ENCODE results near the gene DIS3L2. TPM values are rescaled to one million over a fixed set of nuclear protein-coding genes. Genes with fewer than 3 reads are reported as not detected.

DIS3L2 gene
- total and polyA plus RNA-seq, 2 of the 8 experiments (the other 6 are each of a cell fraction or from before 2014, with no cell fraction given), result 11.5 to 21.6 TPM

DNA sequence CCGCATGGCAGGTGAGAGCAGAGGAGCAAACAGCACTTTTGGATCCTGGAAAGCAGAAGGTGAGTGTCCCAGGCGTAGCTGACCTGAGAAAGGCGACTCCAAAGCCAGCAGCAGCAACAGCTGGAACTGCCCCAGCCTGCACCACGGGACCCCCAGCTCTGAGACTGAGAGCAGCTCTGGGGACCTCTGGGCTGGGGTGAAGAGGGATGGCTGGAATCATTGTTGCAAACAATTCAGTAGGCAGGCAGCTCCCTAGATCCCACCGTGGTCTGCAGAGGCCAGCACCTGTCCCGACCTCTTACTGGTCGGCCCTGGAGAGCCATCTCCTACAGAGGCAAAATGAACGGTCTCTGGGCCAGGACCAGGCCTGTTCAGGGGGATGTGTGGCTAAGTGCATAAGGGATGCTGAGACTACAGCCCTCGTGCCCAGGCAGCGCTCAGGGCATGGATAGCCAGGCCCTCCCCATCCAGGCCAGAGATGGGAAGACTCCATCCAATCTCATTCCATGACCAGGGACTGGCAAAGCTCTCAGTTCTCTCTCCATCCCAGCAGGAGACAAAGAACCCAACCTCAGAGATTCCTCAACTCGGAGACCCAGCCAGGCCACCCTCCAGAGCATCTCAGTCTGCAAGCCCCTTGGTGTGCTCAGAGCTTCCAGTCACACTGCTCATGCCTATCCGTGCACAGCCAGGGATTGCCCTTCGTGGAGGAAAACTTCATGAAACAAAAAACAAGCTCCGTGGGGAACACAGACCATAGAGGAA lies 378.8 kb downstream of the DIS3L2 start:
- Histone ChIP-seq H3K18ac (ENCODE audit: extremely low read depth, low read length) (no peak overlapping the region), H3K4ac (replicated peaks; ENCODE audit: insufficient read length, low read depth, low read length) (no peak overlapping the region), H3K9ac (replicated peaks in 1 of 4; ENCODE audit: extremely low read depth in 1 of 4, low read depth in 3 of 4, low read length in 3 of 4) (no peak overlapping the region), H3K36me3 (ENCODE audit: control insufficient read depth in 2 of 4, insufficient read depth in 4 of 4, low read length in 3 of 4) (no peaks in the 10 kb centered on the region), H3K23me2 (ENCODE audit: low read depth, low read length) (no peaks in the 10 kb centered on the region), H3K27me3 (replicated peaks in 1 of 4; ENCODE audit: control insufficient read depth in 3 of 4, extremely low read depth in 1 of 4, insufficient read depth in 3 of 4, low read length in 3 of 4) (no peaks in the 10 kb centered on the region), H4K20me1 (replicated peaks in 1 of 2; ENCODE audit: control insufficient read depth in 1 of 2, insufficient read depth in 2 of 2, low read length in 2 of 2) (no peaks in the 10 kb centered on the region), H2BK12ac (ENCODE audit: low read depth, low read length) (no peak overlapping the region), H3K14ac (ENCODE audit: insufficient read length) (no peak overlapping the region), H2BK20ac (ENCODE audit: low read length) (no peak overlapping the region), H3K9me3 (ENCODE audit: insufficient read depth in 2 of 2, low read depth in 1 of 2, low read length in 1 of 2) (no peaks in the 10 kb centered on the region), H2BK15ac (ENCODE audit: low read length) (no peak overlapping the region), H3K79me2 (ENCODE audit: control insufficient read depth in 1 of 2, insufficient read depth in 2 of 2, low read length in 2 of 2) (no peaks in the 10 kb centered on the region), H2BK5ac (ENCODE audit: low read depth, low read length) (no peak overlapping the region), H4K5ac (ENCODE audit: insufficient read length, low read depth, low read length) (no peak overlapping the region), H3K4me1 (replicated peaks in 1 of 4; ENCODE audit: control insufficient read depth in 3 of 4, insufficient read depth in 4 of 4, low read length in 3 of 4) (no peaks in the 10 kb centered on the region; a peak in 1 of 7 replicates), H2AFZ (ENCODE audit: low read length) (no peak overlapping the region), H4K91ac (replicated peaks; ENCODE audit: insufficient read length, low read length) (no peak overlapping the region), H3K79me1 (ENCODE audit: low read depth, low read length) (no peaks in the 10 kb centered on the region), H2BK120ac (replicated peaks; ENCODE audit: low read depth, low read length) (no peak overlapping the region), H3K23ac (ENCODE audit: insufficient read length) (no peak overlapping the region), H4K8ac (ENCODE audit: extremely low read depth, insufficient read depth, low read length) (peak overlapping the region; percentile 36; the same call in 1 of the 2 replicates), H3K4me2 (ENCODE audit: insufficient read depth in 1 of 2, low read depth in 2 of 2, low read length in 2 of 2) (no peak overlapping the region), H3K4me3 (ENCODE audit: extremely low read depth in 1 of 4, insufficient read depth in 2 of 4, low read depth in 3 of 4, low read length in 4 of 4) (no peak overlapping the region), H2AK5ac (ENCODE audit: low read depth, low read length) (no peak overlapping the region), H3K27ac (ENCODE audit: low read depth, low read length) (no peak overlapping the region), H3K56ac (replicated peaks; ENCODE audit: insufficient read length, low read depth, low read length) (no peak overlapping the region)
- DNase-seq (ENCODE audit: low read depth in 1 of 2, low spot score in 2 of 2) (no peak), FAIRE-seq (no peak)
- ChIA-PET POLR2A (ENCODE audit: partially characterized antibody) (interaction anchor here (0.7 to 1.1 kb wide), 3 partner anchors 11 to 66 kb away, joined by 3 to 5 read pairs (median 3); no protein-coding TSS in a partner anchor), CTCF (ENCODE audit: partially characterized antibody) (interaction anchor here (0.6 to 4.7 kb wide), 40 partner anchors 9 to 1427 kb away, joined by 3 to 72 read pairs (median 4); partner anchors contain the start of genes ALPG and NPPC)
- WGBS, 2 experiments (ENCODE audit: extremely low coverage in 1 of 2, insufficient coverage in 1 of 2, insufficient read length in 1 of 2, insufficient replicate concordance in 2 of 2, low coverage in 1 of 2, low lambda C conversion rate in 2 of 2, missing lambda C conversion rate in 1 of 2), result 86% methylated on average over 14 of the region's 14 CpGs; no CpG with 5 or more reads in 1 of the 2 experiments
- TF ChIP-seq FOSL1 (IDR thresholded peaks at IDR 0.05; ENCODE audit: insufficient read depth, low read depth, low read length), result no peak
- no peak for TF ChIP-seq NRF1 (IDR thresholded peaks at IDR 0.05; ENCODE audit: low read depth, low read length)
- TF ChIP-seq PHF8 (conservative IDR thresholded peaks at IDR 0.05; ENCODE audit: low read depth, low read length), result no peak
- TF ChIP-seq SUZ12 (IDR thresholded peaks at IDR 0.05; ENCODE audit: low read length), result no peak
- no peak for TF ChIP-seq SP2 (IDR thresholded peaks at IDR 0.05; ENCODE audit: low read length)
- TF ChIP-seq SRF (IDR thresholded peaks at IDR 0.05; ENCODE audit: low read depth, low read length), result no peak
- TF ChIP-seq CHD2 (IDR thresholded peaks at IDR 0.05; ENCODE audit: low read length), result no peak
- TF ChIP-seq SP1 (IDR thresholded peaks at IDR 0.05; ENCODE audit: low read depth, low read length), result no peak
- TF ChIP-seq, protein P1, sequence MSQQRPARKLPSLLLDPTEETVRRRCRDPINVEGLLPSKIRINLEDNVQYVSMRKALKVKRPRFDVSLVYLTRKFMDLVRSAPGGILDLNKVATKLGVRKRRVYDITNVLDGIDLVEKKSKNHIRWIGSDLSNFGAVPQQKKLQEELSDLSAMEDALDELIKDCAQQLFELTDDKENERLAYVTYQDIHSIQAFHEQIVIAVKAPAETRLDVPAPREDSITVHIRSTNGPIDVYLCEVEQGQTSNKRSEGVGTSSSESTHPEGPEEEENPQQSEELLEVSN (IDR thresholded peaks at IDR 0.05), result no peak
- TF ChIP-seq GTF2F1 (IDR thresholded peaks at IDR 0.05; ENCODE audit: borderline replicate concordance, low read depth, low read length), result no peak
- TF ChIP-seq TCF12 (IDR thresholded peaks at IDR 0.05; ENCODE audit: low read depth, low read length), result no peak
- no peak for TF ChIP-seq SIN3A (conservative IDR thresholded peaks at IDR 0.05 in 1 of 2, IDR thresholded peaks at IDR 0.05 in 1 of 2; ENCODE audit: low read depth in 1 of 2, low read length in 2 of 2)
- no peak for TF ChIP-seq CEBPB (IDR thresholded peaks at IDR 0.05; ENCODE audit: low read depth, low read length)

Measured in H1 (cell line).